CD14-positive monocyte (primary cell): Measurements from ENCODE around the gene GATAD2A. TPM values are rescaled to one million over a fixed set of nuclear protein-coding genes. Genes with fewer than 3 reads are reported as not detected.

Experiments
- DNase-seq, 3 donors: peaks; one replicate each; pipeline ENCODE4 v3.0.0-alpha.2; 2011 to 2022
- H2AFZ ChIP-seq: 2 replicates; pipeline ENCODE4 v1.6.0; 2012; ENCODE audit warnings: mild to moderate bottlenecking, low read depth, low read length, inconsistent platforms; ENCODE audit not compliant: insufficient read depth, poor library complexity, severe bottlenecking
- H3K27ac ChIP-seq, 2 donors: 1 replicate in 1 of 2; 2 replicates in 1 of 2; pipeline ENCODE4 v1.5.1; 2012 to 2013; ENCODE audit warnings: low read length in 2 of 2, control low read depth in 1 of 2, inconsistent platforms in 1 of 2, low read depth in 1 of 2, mild to moderate bottlenecking in 1 of 2
- H3K27me3 ChIP-seq, 2 donors: one replicate each; pipeline versions ENCODE4 v1.6.0 to v1.6.1; 2011 to 2013; ENCODE audit warnings: low read length in 2 of 2; ENCODE audit not compliant: control insufficient read depth in 2 of 2, insufficient read depth in 2 of 2
- H3K36me3 ChIP-seq, 2 donors: replicated peaks in 1 of 2; 1 replicate in 1 of 2; 2 replicates in 1 of 2; pipeline versions ENCODE4 v1.5.1 to v1.6.1; 2012 to 2013; ENCODE audit warnings: low read length in 2 of 2, control low read depth in 1 of 2, inconsistent platforms in 1 of 2, mild to moderate bottlenecking in 1 of 2; ENCODE audit not compliant: insufficient read depth in 2 of 2, control insufficient read depth in 1 of 2
- H3K4me1 ChIP-seq, 2 donors: 1 replicate in 1 of 2; 2 replicates in 1 of 2; pipeline versions ENCODE4 v1.5.1 to v1.6.1; 2012 to 2013; ENCODE audit warnings: low read length in 2 of 2, control low read depth in 1 of 2, inconsistent platforms in 1 of 2, mild to moderate bottlenecking in 1 of 2, moderate library complexity in 1 of 2; ENCODE audit not compliant: insufficient read depth in 2 of 2, control insufficient read depth in 1 of 2
- H3K4me2 ChIP-seq: replicated peaks from 2 replicates; pipeline ENCODE3; 2012; ENCODE audit warnings: low read length, moderate library complexity, mild to moderate bottlenecking; ENCODE audit not compliant: poor library complexity, severe bottlenecking; ENCODE audit errors: extremely low read depth
- H3K4me3 ChIP-seq, 3 experiments: fragments of 200-600 bp in 1 of 3; sonication (generic) in 1 of 3; replicated peaks in 1 of 3; 1 replicate in 2 of 3; 2 replicates in 1 of 3; pipeline ENCODE4 v1.5.1; 2011 to 2013; ENCODE audit warnings: low read length in 3 of 3, mild to moderate bottlenecking in 3 of 3, control low read depth in 2 of 3, low read depth in 2 of 3, inconsistent platforms in 1 of 3, moderate library complexity in 1 of 3
- H3K79me2 ChIP-seq: 2 replicates; pipeline ENCODE4 v1.6.0; 2012; ENCODE audit warnings: mild to moderate bottlenecking, control low read depth, inconsistent platforms, low read length, moderate library complexity; ENCODE audit not compliant: insufficient read depth
- H3K9ac ChIP-seq: 2 replicates; pipeline ENCODE4 v1.6.0; 2017; ENCODE audit warnings: low read length, mild to moderate bottlenecking; ENCODE audit not compliant: insufficient read depth, poor library complexity, severe bottlenecking
- H3K9me3 ChIP-seq, 2 donors: replicated peaks in 1 of 2; 1 replicate in 1 of 2; 2 replicates in 1 of 2; pipeline versions ENCODE4 v1.5.1 to v1.6.1; 2012 to 2013; ENCODE audit warnings: low read length in 2 of 2, control low read depth in 1 of 2; ENCODE audit not compliant: control insufficient read depth in 1 of 2, insufficient read depth in 1 of 2
- H4K20me1 ChIP-seq: 2 replicates; pipeline ENCODE4 v1.6.0; 2012; ENCODE audit warnings: mild to moderate bottlenecking, low read length, control low read depth, moderate library complexity; ENCODE audit not compliant: insufficient read depth
- H3K27ac Mint-ChIP-seq, 7 donors: one replicate each; pipeline ENCODE4 v1.8.0; 2020; ENCODE audit warnings: mild to moderate bottlenecking in 7 of 7, mixed read lengths in 7 of 7, moderate library complexity in 6 of 7, inconsistent platforms in 2 of 7
- H3K27me3 Mint-ChIP-seq, 3 donors: one replicate each; pipeline ENCODE4 v1.8.0; 2021 to 2022; ENCODE audit warnings: low read depth in 3 of 3, mild to moderate bottlenecking in 3 of 3, mixed read lengths in 3 of 3, moderate library complexity in 3 of 3, inconsistent platforms in 1 of 3
- H3K36me3 Mint-ChIP-seq, 2 donors: one replicate each; pipeline ENCODE4 v1.8.0; 2020; ENCODE audit warnings: mixed read lengths in 2 of 2, inconsistent platforms in 1 of 2, mild to moderate bottlenecking in 1 of 2
- H3K4me1 Mint-ChIP-seq: one replicate; pipeline ENCODE4 v1.8.0; 2020; ENCODE audit warnings: mild to moderate bottlenecking, mixed read lengths
- H3K4me3 Mint-ChIP-seq, 2 donors: one replicate each; pipeline ENCODE4 v1.8.0; 2020; ENCODE audit warnings: mild to moderate bottlenecking in 2 of 2, mixed read lengths in 2 of 2, moderate library complexity in 1 of 2
- H3K9me3 Mint-ChIP-seq, 7 donors: one replicate each; pipeline ENCODE4 v1.8.0; 2020 to 2022; ENCODE audit warnings: mixed read lengths in 7 of 7, mild to moderate bottlenecking in 6 of 7, moderate library complexity in 6 of 7, inconsistent platforms in 2 of 7
- CTCF ChIP-seq: fragments of 200-600 bp; IDR thresholded peaks from one replicate; pipeline ENCODE4 v1.8.0; 2022; ENCODE audit warnings: antibody characterized with exemption, mild to moderate bottlenecking
- WGBS: methylation state at CpG from one replicate; pipeline ENCODE4 v1.1.5; 2013; ENCODE audit warnings: missing lambda C conversion rate; ENCODE audit not compliant: insufficient coverage; 5-methylcytosine and 5-hydroxymethylcytosine counted together
- intact Hi-C, 2 donors: fragments of 100-400 bp; cut with micrococcal nuclease; formaldehyde crosslinking; loops; one replicate each; pipeline versions ENCODE4 v1.15.0 to v1.15.1; 2023
- polyA plus RNA-seq, 3 donors: library from polyadenylated mRNA; depleted of rRNA in 1 of 3; unstranded in 2 of 3; stranded (reverse) in 1 of 3; fragments of 300-500 nt in 2 of 3; fragments of >200 nt in 1 of 3; fragmentation: Illumina TruSeq in 2 of 3; gene quantifications; 1 replicate in 2 of 3; 2 replicates in 1 of 3; pipeline ENCODE4 v1.2.3, GENCODE V29; 2012 to 2021

GATAD2A gene
- polyA plus RNA-seq, 3 donors: 8.0 to 35.9 (median 8.7) TPM

- peaks cover 1 to 5% (median 2%) of the 10 kb centered on the region in 3 donors for H3K27me3 Mint-ChIP-seq
- Histone ChIP-seq H4K20me1 (peaks cover 25% of the 10 kb centered on the region), H3K9me3 (no peaks in the 10 kb centered on the region), H3K4me1 (peaks cover 0 to 3% of the 10 kb centered on the region in 2 donors), H2AFZ (no peak overlapping the region), H3K9ac (no peak overlapping the region), H3K36me3 (peaks cover 39 to 45% of the 10 kb centered on the region in 2 donors), H3K4me3 (no peak overlapping the region), H3K4me2 (no peak overlapping the region), H3K27me3 (no peaks in the 10 kb centered on the region), H3K27ac (no peak overlapping the region), H3K79me2 (peaks cover 1% of the 10 kb centered on the region)
- WGBS: 88% methylated on average over 11 of the region's 11 CpGs
- intact Hi-C loops: loop anchor here in 1 of 2 donors (5.0 to 10.0 kb wide), 2 partner anchors 245 to 427 kb away; no protein-coding TSS in a partner anchor
- no peak overlapping the region for H3K4me3 Mint-ChIP-seq
- peaks cover 3% of the 10 kb centered on the region for H3K4me1 Mint-ChIP-seq
- H3K36me3 Mint-ChIP-seq: peaks cover 34 to 56% of the 10 kb centered on the region in 2 donors
- H3K9me3 Mint-ChIP-seq: no peaks in the 10 kb centered on the region
- TF ChIP-seq CTCF: no peak
- DNase-seq: no peak
- peak overlapping the region in 3 of 7 donors; percentile 15 to 57 (median 25) for H3K27ac Mint-ChIP-seq
These were observed 124.4 kb downstream of the GATAD2A start for GRCh38 chr19:19529783-19530422.

DNA sequence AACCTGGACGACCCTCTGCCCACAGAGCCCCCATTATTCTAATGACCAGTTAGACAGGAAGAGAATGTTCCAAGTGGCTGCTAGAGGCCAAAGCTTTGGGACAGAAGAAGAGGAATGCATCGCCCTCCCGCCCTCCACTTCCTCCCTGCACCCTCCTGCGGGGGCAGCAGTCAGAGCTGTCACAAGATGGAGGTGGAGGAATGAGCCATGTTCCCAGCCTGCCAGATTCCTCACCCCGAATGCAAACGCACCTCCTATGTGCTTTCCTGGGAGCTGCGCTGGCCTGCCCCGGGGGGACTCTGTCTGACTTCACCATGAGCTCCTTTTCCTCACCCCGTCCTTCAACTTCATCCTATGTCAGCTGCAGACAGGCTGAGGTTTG lies 124.9 kb downstream of the GATAD2A start:
- H3K27ac Mint-ChIP-seq: no peak overlapping the region
- peaks cover 34 to 42% of the 10 kb centered on the region in 2 donors for H3K36me3 ChIP-seq
- no peaks in the 10 kb centered on the region for H3K9me3 Mint-ChIP-seq
- H3K9me3 ChIP-seq: no peaks in the 10 kb centered on the region
- H3K79me2 ChIP-seq: no peaks in the 10 kb centered on the region
- WGBS: 92% methylated on average over 2 of the region's 9 CpGs
- H3K27ac ChIP-seq: no peak overlapping the region
- no peak overlapping the region for H3K4me3 ChIP-seq
- DNase-seq: no peak
- H3K9ac ChIP-seq: no peak overlapping the region
- intact Hi-C loops: loop anchor here in 1 of 2 donors (5.0 to 10.0 kb wide), 2 partner anchors 244 to 427 kb away; no protein-coding TSS in a partner anchor
- TF ChIP-seq CTCF: no peak
- H3K36me3 Mint-ChIP-seq: peaks cover 30 to 52% of the 10 kb centered on the region in 2 donors
- H3K4me2 ChIP-seq: no peak overlapping the region
- H3K4me3 Mint-ChIP-seq: no peak overlapping the region
- H4K20me1 ChIP-seq: peaks cover 20% of the 10 kb centered on the region
- H3K4me1 Mint-ChIP-seq: peaks cover 3% of the 10 kb centered on the region
- H2AFZ ChIP-seq: no peak overlapping the region
- no peaks in the 10 kb centered on the region for H3K27me3 ChIP-seq
- peaks cover 1 to 5% (median 2%) of the 10 kb centered on the region in 3 donors for H3K27me3 Mint-ChIP-seq
- H3K4me1 ChIP-seq: peaks cover 0 to 3% of the 10 kb centered on the region in 2 donors
